HCT116 (cell line): ENCODE measurements around the gene MRPS2. TPM values are rescaled to one million over a fixed set of nuclear protein-coding genes. Genes with fewer than 3 reads are reported as not detected.

Experiments
- ATAC-seq: fragments of 200-7000 bp; cut with Tn5 transposase; 2 replicates; pipeline ENCODE4 v1.9.1; 2020; ENCODE audit warnings: mild to moderate bottlenecking, moderate library complexity
- BruUV-seq: library from RNA; stranded (reverse); fragments of 400-500 nt; replicated peaks from 2 replicates; lab custom pipeline; 2021; lab: Mats Ljungman, UMichigan
- CTCF ChIA-PET: fragments of 300-600 bp; sonication (Branson Sonifier 250); formaldehyde crosslinking; loops from one replicate; lab custom pipeline; 2021; ENCODE audit warnings: antibody characterized with exemption; lab: Charles Lee
- POLR2A ChIA-PET: fragments of 300-600, 350-600 bp; sonication (Branson Sonifier 250); formaldehyde crosslinking; loops from one replicate; lab custom pipeline; 2021; ENCODE audit warnings: antibody characterized with exemption; lab: Charles Lee
- RAD21 ChIA-PET, 2 experiments: fragments of 300-600 bp; sonication (Branson Sonifier 250); formaldehyde crosslinking; loops; one replicate each; lab custom pipeline; 2023; ENCODE audit warnings: low total read pairs in 2 of 2; ENCODE audit not compliant: uncharacterized antibody in 2 of 2, unreplicated experiment in 2 of 2, low non-redundant PET in 1 of 2; lab: Charles Lee
- DNase-seq: peaks from one replicate; pipeline ENCODE4 v3.0.0-alpha.2; 2010; ENCODE audit warnings: low read depth, low spot score
- H2AFZ ChIP-seq: fragments of 200-600 bp; shearing (Covaris generic), sonication (generic); 2 replicates; pipeline ENCODE4 v1.6.1; 2017; ENCODE audit warnings: low read depth, mixed run types, mixed read lengths, antibody characterized with exemption, low read length; ENCODE audit not compliant: poor library complexity, severe bottlenecking
- H3K27ac ChIP-seq: 2 replicates; pipeline ENCODE4 v1.5.1; 2012; ENCODE audit warnings: low read depth, low read length
- H3K27me3 ChIP-seq: fragments of 200-600 bp; sonication (generic); 2 replicates; pipeline ENCODE4 v1.6.1; 2016; ENCODE audit warnings: mixed run types, low read length, mixed read lengths; ENCODE audit not compliant: insufficient read depth
- H3K36me3 ChIP-seq, 2 experiments: fragments of 200-500 bp in 1 of 2; fragments of 200-600 bp in 1 of 2; sonication (Bioruptor generic) in 1 of 2; sonication (generic) in 1 of 2; 2 replicates each; pipeline versions ENCODE4 v1.5.1 to v1.6.1; 2014 to 2016; ENCODE audit warnings: low read length in 2 of 2, inconsistent platforms in 1 of 2, mixed read lengths in 1 of 2, mixed run types in 1 of 2; ENCODE audit not compliant: insufficient read depth in 2 of 2, control insufficient read depth in 1 of 2
- H3K4me1 ChIP-seq, 2 experiments: fragments of 200-600 bp in 1 of 2; sonication (generic) in 1 of 2; 2 replicates each; pipeline versions ENCODE4 v1.5.1 to v1.6.1; 2012 to 2017; ENCODE audit warnings: low read length in 2 of 2, inconsistent platforms in 1 of 2, mild to moderate bottlenecking in 1 of 2, mixed read lengths in 1 of 2, mixed run types in 1 of 2, moderate library complexity in 1 of 2; ENCODE audit not compliant: insufficient read depth in 2 of 2, control insufficient read depth in 1 of 2
- H3K4me2 ChIP-seq: fragments of 200-600 bp; sonication (generic); 2 replicates; pipeline ENCODE4 v1.6.1; 2017; ENCODE audit warnings: mixed run types, low read length, mixed read lengths
- H3K4me3 ChIP-seq, 2 experiments: fragments of 200-600 bp in 1 of 2; sonication (generic) in 1 of 2; replicated peaks in 1 of 2; 2 replicates each; pipeline ENCODE4 v1.5.1; 2011 to 2016; ENCODE audit warnings: low read length in 2 of 2, control low read depth in 1 of 2, low read depth in 1 of 2, mild to moderate bottlenecking in 1 of 2, mixed read lengths in 1 of 2, mixed run types in 1 of 2
- H3K79me2 ChIP-seq: fragments of 200-600 bp; sonication (generic); 2 replicates; pipeline ENCODE4 v1.6.1; 2017; ENCODE audit warnings: mild to moderate bottlenecking, mixed run types, low read length, moderate library complexity, mixed read lengths; ENCODE audit not compliant: insufficient read depth
- H3K9ac ChIP-seq: fragments of 200-600 bp; sonication (generic); 2 replicates; pipeline ENCODE4 v1.6.1; 2016; ENCODE audit warnings: low read length, mixed read lengths
- H3K9me2 ChIP-seq: fragments of 200-600 bp; sonication (generic), shearing (Covaris generic); 2 replicates; pipeline ENCODE4 v1.6.1; 2017; ENCODE audit warnings: mixed run types, mild to moderate bottlenecking, moderate library complexity; ENCODE audit not compliant: insufficient read depth
- H3K9me3 ChIP-seq, 2 experiments: fragments of 200-500 bp in 1 of 2; fragments of 200-600 bp in 1 of 2; sonication (Bioruptor generic) in 1 of 2; sonication (generic) in 1 of 2; 2 replicates each; pipeline ENCODE4 v1.6.1; 2014 to 2017; ENCODE audit warnings: low read length in 2 of 2, mixed read lengths in 2 of 2, inconsistent platforms in 1 of 2, low read depth in 1 of 2, mild to moderate bottlenecking in 1 of 2, mixed run types in 1 of 2, moderate library complexity in 1 of 2; ENCODE audit not compliant: control insufficient read depth in 1 of 2, insufficient read depth in 1 of 2
- H4K20me1 ChIP-seq: fragments of 200-600 bp; sonication (generic), shearing (Covaris generic); 2 replicates; pipeline ENCODE4 v1.6.1; 2017; ENCODE audit warnings: mixed run types, mild to moderate bottlenecking, moderate library complexity; ENCODE audit not compliant: insufficient read depth
- ATF3 ChIP-seq: IDR thresholded peaks from 2 replicates; pipeline ENCODE4 v1.6.1; 2012
- CBX3 ChIP-seq: IDR thresholded peaks from 2 replicates; pipeline ENCODE4 v1.6.1; 2012; ENCODE audit warnings: low read depth
- CEBPB ChIP-seq: IDR thresholded peaks from 2 replicates; pipeline ENCODE4 v1.6.1; 2012; ENCODE audit warnings: low read depth
- CTCF ChIP-seq, 3 experiments: fragments of 200-600 bp in 1 of 3; sonication (generic) in 1 of 3; IDR thresholded peaks in 2 of 3; conservative IDR thresholded peaks in 1 of 3; 2 replicates each; pipeline ENCODE4 v1.5.1; 2012 to 2017; ENCODE audit warnings: low read depth in 2 of 3, low read length in 2 of 3, antibody characterized with exemption in 1 of 3, borderline replicate concordance in 1 of 3, control low read depth in 1 of 3, mild to moderate bottlenecking in 1 of 3, mixed read lengths in 1 of 3, mixed run types in 1 of 3, moderate library complexity in 1 of 3; ENCODE audit not compliant: insufficient read depth in 1 of 3
- EGR1 ChIP-seq: IDR thresholded peaks from 2 replicates; pipeline ENCODE4 v1.6.1; 2012; ENCODE audit warnings: low read depth
- ELF1 ChIP-seq: IDR thresholded peaks from 2 replicates; pipeline ENCODE4 v1.6.1; 2012; ENCODE audit warnings: low read depth, borderline replicate concordance
- EZH2 ChIP-seq: fragments of 200-600 bp; sonication (generic); IDR thresholded peaks from 2 replicates; pipeline ENCODE4 v1.6.1; 2017; ENCODE audit warnings: antibody characterized with exemption, mixed run types
- MAX ChIP-seq: IDR thresholded peaks from 2 replicates; pipeline ENCODE4 v1.6.1; 2012
- POLR2A ChIP-seq: IDR thresholded peaks from 2 replicates; pipeline ENCODE4 v1.7.0; 2011; ENCODE audit warnings: borderline replicate concordance; ENCODE audit not compliant: insufficient read depth, insufficient read length; ENCODE audit errors: extremely low read depth
- POLR2AphosphoS5 ChIP-seq: IDR thresholded peaks from 2 replicates; pipeline ENCODE4 v1.6.1; 2011; ENCODE audit warnings: mild to moderate bottlenecking, low read depth, low read length, moderate library complexity
- RAD21 ChIP-seq: IDR thresholded peaks from 2 replicates; pipeline ENCODE4 v1.6.1; 2012; ENCODE audit warnings: low read depth, mild to moderate bottlenecking
- SIN3A ChIP-seq: IDR thresholded peaks from 2 replicates; pipeline ENCODE4 v1.6.1; 2012; ENCODE audit warnings: low read depth
- SRF ChIP-seq: IDR thresholded peaks from 2 replicates; pipeline ENCODE4 v1.6.1; 2012; ENCODE audit warnings: low read depth
- TCF7L2 ChIP-seq: IDR thresholded peaks from 2 replicates; pipeline ENCODE4 v1.7.0; 2011; ENCODE audit warnings: borderline replicate concordance, inconsistent platforms; ENCODE audit not compliant: insufficient read depth, insufficient read length; ENCODE audit errors: extremely low read depth
- YY1 ChIP-seq: IDR thresholded peaks from 2 replicates; pipeline ENCODE4 v1.6.1; 2011; ENCODE audit warnings: low read length, low read depth, moderate library complexity, mild to moderate bottlenecking; ENCODE audit not compliant: insufficient replicate concordance; ENCODE audit errors: extremely low read depth
- ZFX ChIP-seq: fragments of 450-650 bp; IDR thresholded peaks from 2 replicates; pipeline ENCODE4 v1.6.1; 2017
- ZNF274 ChIP-seq: fragments of 200-500 bp; sonication (Bioruptor generic); IDR thresholded peaks from 2 replicates; pipeline ENCODE4 v1.6.1; 2014; ENCODE audit warnings: mild to moderate bottlenecking, low read depth, low read length, inconsistent platforms
- intact Hi-C: fragments of 100-400 bp; cut with micrococcal nuclease; formaldehyde crosslinking; loops from 2 replicates; pipeline ENCODE4 v1.10.0; 2022
- total RNA-seq: library from RNA; stranded (reverse); gene quantifications from one replicate; pipeline ENCODE4 v1.2.1, GENCODE V29; 2021; ENCODE audit not compliant: unreplicated experiment
- TF ChIP-seq, protein P1 (sequence below): IDR thresholded peaks from 2 replicates; pipeline ENCODE4 v1.6.1; 2012; ENCODE audit warnings: low read depth
- TF ChIP-seq, protein P2 (sequence below): IDR thresholded peaks from 2 replicates; pipeline ENCODE4 v1.6.1; 2011; ENCODE audit warnings: mild to moderate bottlenecking, low read length, moderate library complexity; ENCODE audit not compliant: insufficient replicate concordance; ENCODE audit errors: extremely low read depth

The MRPS2 gene
- total RNA-seq, 1 experiment from 2014 or later = 85.1 TPM

- ATAC-seq (no peak), DNase-seq (no peak)
- H3K4me1 ChIP-seq = no peaks in the 10 kb centered on the region
- no TSS peak for BruUV-seq
- H4K20me1 ChIP-seq = no peaks in the 10 kb centered on the region
- TF ChIP-seq, protein P1, sequence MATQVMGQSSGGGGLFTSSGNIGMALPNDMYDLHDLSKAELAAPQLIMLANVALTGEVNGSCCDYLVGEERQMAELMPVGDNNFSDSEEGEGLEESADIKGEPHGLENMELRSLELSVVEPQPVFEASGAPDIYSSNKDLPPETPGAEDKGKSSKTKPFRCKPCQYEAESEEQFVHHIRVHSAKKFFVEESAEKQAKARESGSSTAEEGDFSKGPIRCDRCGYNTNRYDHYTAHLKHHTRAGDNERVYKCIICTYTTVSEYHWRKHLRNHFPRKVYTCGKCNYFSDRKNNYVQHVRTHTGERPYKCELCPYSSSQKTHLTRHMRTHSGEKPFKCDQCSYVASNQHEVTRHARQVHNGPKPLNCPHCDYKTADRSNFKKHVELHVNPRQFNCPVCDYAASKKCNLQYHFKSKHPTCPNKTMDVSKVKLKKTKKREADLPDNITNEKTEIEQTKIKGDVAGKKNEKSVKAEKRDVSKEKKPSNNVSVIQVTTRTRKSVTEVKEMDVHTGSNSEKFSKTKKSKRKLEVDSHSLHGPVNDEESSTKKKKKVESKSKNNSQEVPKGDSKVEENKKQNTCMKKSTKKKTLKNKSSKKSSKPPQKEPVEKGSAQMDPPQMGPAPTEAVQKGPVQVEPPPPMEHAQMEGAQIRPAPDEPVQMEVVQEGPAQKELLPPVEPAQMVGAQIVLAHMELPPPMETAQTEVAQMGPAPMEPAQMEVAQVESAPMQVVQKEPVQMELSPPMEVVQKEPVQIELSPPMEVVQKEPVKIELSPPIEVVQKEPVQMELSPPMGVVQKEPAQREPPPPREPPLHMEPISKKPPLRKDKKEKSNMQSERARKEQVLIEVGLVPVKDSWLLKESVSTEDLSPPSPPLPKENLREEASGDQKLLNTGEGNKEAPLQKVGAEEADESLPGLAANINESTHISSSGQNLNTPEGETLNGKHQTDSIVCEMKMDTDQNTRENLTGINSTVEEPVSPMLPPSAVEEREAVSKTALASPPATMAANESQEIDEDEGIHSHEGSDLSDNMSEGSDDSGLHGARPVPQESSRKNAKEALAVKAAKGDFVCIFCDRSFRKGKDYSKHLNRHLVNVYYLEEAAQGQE = no peak
- TF ChIP-seq YY1 = no peak
- TF ChIP-seq ZFX = no peak
- TF ChIP-seq CEBPB = no peak
- TF ChIP-seq ATF3 = no peak
- no peak for TF ChIP-seq POLR2AphosphoS5
- TF ChIP-seq, protein P2, sequence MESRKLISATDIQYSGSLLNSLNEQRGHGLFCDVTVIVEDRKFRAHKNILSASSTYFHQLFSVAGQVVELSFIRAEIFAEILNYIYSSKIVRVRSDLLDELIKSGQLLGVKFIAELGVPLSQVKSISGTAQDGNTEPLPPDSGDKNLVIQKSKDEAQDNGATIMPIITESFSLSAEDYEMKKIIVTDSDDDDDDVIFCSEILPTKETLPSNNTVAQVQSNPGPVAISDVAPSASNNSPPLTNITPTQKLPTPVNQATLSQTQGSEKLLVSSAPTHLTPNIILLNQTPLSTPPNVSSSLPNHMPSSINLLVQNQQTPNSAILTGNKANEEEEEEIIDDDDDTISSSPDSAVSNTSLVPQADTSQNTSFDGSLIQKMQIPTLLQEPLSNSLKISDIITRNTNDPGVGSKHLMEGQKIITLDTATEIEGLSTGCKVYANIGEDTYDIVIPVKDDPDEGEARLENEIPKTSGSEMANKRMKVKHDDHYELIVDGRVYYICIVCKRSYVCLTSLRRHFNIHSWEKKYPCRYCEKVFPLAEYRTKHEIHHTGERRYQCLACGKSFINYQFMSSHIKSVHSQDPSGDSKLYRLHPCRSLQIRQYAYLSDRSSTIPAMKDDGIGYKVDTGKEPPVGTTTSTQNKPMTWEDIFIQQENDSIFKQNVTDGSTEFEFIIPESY = no peak
- TF ChIP-seq EGR1 = no peak
- no peak for TF ChIP-seq TCF7L2
- TF ChIP-seq EZH2 = no peak
- TF ChIP-seq CBX3 = no peak
- TF ChIP-seq POLR2A = no peak
- no peak for TF ChIP-seq ZNF274
- TF ChIP-seq RAD21 = no peak
- no peak for TF ChIP-seq ELF1
- no peak for TF ChIP-seq CTCF (IDR thresholded peaks at IDR 0.05 in 2 of 3, conservative IDR thresholded peaks at IDR 0.05 in 1 of 3; ENCODE audit: borderline replicate concordance in 1 of 3, insufficient read depth in 1 of 3, low read depth in 2 of 3, low read length in 2 of 3)
- TF ChIP-seq SIN3A = no peak
- no peak for TF ChIP-seq MAX
- no peak for TF ChIP-seq SRF
- no peak overlapping the region for H3K4me2 ChIP-seq
- ChIA-PET RAD21 (no interaction called here), POLR2A (no interaction called here), CTCF (no interaction called here)
- H3K27me3 ChIP-seq = peaks cover 4% of the 10 kb centered on the region; the same call in 1 of the 2 replicates
- H2AFZ ChIP-seq = no peak overlapping the region
- intact Hi-C loops = no loop called here
- H3K9me3 ChIP-seq = no peaks in the 10 kb centered on the region
- no peaks in the 10 kb centered on the region for H3K9me2 ChIP-seq
- H3K4me3 ChIP-seq = no peak overlapping the region
- H3K36me3 ChIP-seq = no peaks in the 10 kb centered on the region
- no peak overlapping the region for H3K27ac ChIP-seq
- no peak overlapping the region for H3K9ac ChIP-seq
- no peaks in the 10 kb centered on the region for H3K79me2 ChIP-seq
These were observed 33.2 kb downstream of the MRPS2 start for GRCh38 chr9:135533674-135534073.
